ENCODE measurements around the gene SKAP1. TPM values are rescaled to one million over a fixed set of nuclear protein-coding genes. Genes with fewer than 3 reads are reported as not detected.

SKAP1 gene
- total RNA-seq, 4 donors from 2014 or later, result not detected

GRCh38 chr17:48093341-48094045 is 336.5 kb downstream of the SKAP1 start:
- H3K4me3 ChIP-seq, result no peak overlapping the region
- H3K36me3 ChIP-seq, result no peaks in the 10 kb centered on the region
- DNase-seq, result no peak
- H3K4me1 ChIP-seq, result no peaks in the 10 kb centered on the region
- intact Hi-C loops (cut with DNase I; ENCODE audit: low total_unique reads) (no loop called here), in situ Hi-C loops (cut with MboI; ENCODE audit: low sequenced_read_pairs in 4 of 4) (no loop called here)
- ATAC-seq, result no peak
- H3K27ac ChIP-seq, result no peak overlapping the region
- H3K27me3 ChIP-seq, result no peaks in the 10 kb centered on the region
- no peaks in the 10 kb centered on the region for H3K9me3 ChIP-seq
- TF ChIP-seq POLR2A (IDR thresholded peaks at IDR 0.05) (no peak), CTCF (IDR thresholded peaks at IDR 0.05 in 4 of 5, conservative IDR thresholded peaks at IDR 0.05 in 1 of 5) (no peak)

GRCh38 chr17:48084932-48085331 is 345.1 kb downstream of the SKAP1 start:
- ATAC-seq (no peak), DNase-seq (no peak)
- H3K27ac ChIP-seq, result no peak overlapping the region
- no peaks in the 10 kb centered on the region for H3K27me3 ChIP-seq
- intact Hi-C loops (cut with DNase I; ENCODE audit: low total_unique reads) (no loop called here), in situ Hi-C loops (cut with MboI; ENCODE audit: low sequenced_read_pairs in 4 of 4) (loop anchor here in 3 of 4 donors (5.0 to 10.0 kb wide), 3 partner anchors 42 to 52 kb away; no protein-coding TSS in a partner anchor)
- H3K4me3 ChIP-seq, result no peak overlapping the region
- TF ChIP-seq CTCF (IDR thresholded peaks at IDR 0.05 in 4 of 5, conservative IDR thresholded peaks at IDR 0.05 in 1 of 5) (no peak), POLR2A (IDR thresholded peaks at IDR 0.05) (no peak)
- H3K4me1 ChIP-seq, result peaks cover 0 to 7% of the 10 kb centered on the region in 2 donors
- H3K36me3 ChIP-seq, result no peaks in the 10 kb centered on the region
- H3K9me3 ChIP-seq, result no peaks in the 10 kb centered on the region

MicroRNA genes within 50 kb of the gene (microRNA counts, 767-probe panel; counts per million panel counts)
- 356 to 448 counts per million in 2 donors for microRNA hsa-miR-1203

Small RNAs within 50 kb of the gene (microRNA-seq; reads per million reads assigned to microRNA genes)
- gene MIR1203 (ENCODE audit: borderline replicate concordance in 2 of 2), result 0 reads per million in 2 donors

Other genes with a start within 250 kb of the SKAP1 start
- not detected for gene HOXB1, start 100.8 kb upstream of the SKAP1 start, total RNA-seq
- 10 to 100 TPM in 2 of 4 donors, 1 to 10 TPM in 2; 4.1 to 22.1 (median 10.4) TPM for gene HOXB2, start 114.9 kb upstream of the SKAP1 start, total RNA-seq
- 1 to 10 TPM in 1 of 4 donors, under 1 TPM in 3; 0.18 to 1.8 (median 0.51) TPM for gene HOXB4, start 148.1 kb upstream of the SKAP1 start, total RNA-seq
- gene HOXB3, start 160.0 kb upstream of the SKAP1 start, total RNA-seq, result 1 to 10 TPM; 1.3 to 5.5 (median 2.2) TPM
- not detected for gene HOXB5, start 163.6 kb upstream of the SKAP1 start, total RNA-seq
- gene HOXB6, start 174.8 kb upstream of the SKAP1 start, total RNA-seq, result 1 to 10 TPM in 2 of 4 donors, under 1 TPM in 2; 0.55 to 3.0 (median 1.3) TPM
- gene HOXB7, start 180.8 kb upstream of the SKAP1 start, total RNA-seq, result 1 to 10 TPM in 1 of 4 donors, under 1 TPM in 3; 0.36 to 3.0 (median 0.65) TPM
- gene HOXB8, start 185.1 kb upstream of the SKAP1 start, total RNA-seq, result under 1 TPM in 1 of 4 donors, not detected in 3; 0.27 TPM
- gene HOXB9, start 196.1 kb upstream of the SKAP1 start, total RNA-seq, result not detected

Measured in gastrocnemius medialis (tissue), 4 donors.